GM12873 (cell line): Measurements from ENCODE around the gene LRP10.

Experiments
- TF ChIP-seq, protein P1 (sequence below): IDR thresholded peaks from 2 replicates; pipeline ENCODE4 v1.5.1; 2012; ENCODE audit warnings: low read depth, mild to moderate bottlenecking, moderate library complexity, low read length, control low read depth; ENCODE audit not compliant: insufficient read depth; ENCODE audit errors: missing control alignments

The LRP10 gene

DNA sequence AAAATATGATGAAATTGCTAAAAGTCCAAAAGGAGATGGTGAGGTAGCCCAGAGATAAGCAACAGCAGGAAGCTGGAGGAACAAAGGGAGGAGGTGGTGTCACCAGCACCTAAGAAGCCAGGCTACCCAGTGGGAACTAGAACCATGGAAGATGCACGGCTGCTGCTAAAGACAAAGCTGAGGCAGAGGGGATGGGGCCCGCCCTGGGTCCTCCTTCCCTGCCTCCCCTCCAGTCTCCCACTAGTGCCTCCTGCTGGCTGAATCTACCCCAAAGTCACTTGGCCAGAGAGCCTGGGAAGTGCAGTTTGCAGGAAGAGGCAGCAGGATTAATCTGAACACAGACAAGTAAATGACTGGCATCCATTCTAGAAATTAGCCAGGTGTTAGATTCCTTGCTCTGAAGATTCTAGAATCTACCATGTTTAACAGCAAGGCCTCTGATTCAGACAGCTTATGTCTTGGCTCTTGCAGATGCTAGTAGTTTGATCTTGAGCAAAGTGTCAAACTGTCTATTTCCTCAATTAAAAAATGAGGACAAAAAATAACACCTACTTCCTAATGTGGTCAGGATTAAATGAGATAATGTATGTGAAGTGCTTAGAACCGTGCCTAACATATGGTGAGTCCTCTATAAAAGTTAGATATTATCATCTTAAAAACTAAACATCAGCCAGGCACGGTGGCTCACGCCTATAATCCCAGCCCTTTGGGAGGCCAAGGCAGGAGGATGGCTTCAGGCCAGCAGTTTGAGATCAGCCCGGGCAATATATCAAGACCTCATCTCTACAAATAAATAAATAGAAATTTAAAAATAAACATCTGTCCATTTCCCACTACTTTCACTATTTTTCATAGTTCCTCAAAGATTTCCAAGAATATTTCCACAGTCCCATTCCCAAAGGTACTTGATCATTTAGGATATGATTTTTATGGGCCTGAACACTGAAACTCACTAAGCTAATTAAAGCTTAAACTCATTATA lies 5.8 kb upstream of the LRP10 start:
- TF ChIP-seq, protein P1, sequence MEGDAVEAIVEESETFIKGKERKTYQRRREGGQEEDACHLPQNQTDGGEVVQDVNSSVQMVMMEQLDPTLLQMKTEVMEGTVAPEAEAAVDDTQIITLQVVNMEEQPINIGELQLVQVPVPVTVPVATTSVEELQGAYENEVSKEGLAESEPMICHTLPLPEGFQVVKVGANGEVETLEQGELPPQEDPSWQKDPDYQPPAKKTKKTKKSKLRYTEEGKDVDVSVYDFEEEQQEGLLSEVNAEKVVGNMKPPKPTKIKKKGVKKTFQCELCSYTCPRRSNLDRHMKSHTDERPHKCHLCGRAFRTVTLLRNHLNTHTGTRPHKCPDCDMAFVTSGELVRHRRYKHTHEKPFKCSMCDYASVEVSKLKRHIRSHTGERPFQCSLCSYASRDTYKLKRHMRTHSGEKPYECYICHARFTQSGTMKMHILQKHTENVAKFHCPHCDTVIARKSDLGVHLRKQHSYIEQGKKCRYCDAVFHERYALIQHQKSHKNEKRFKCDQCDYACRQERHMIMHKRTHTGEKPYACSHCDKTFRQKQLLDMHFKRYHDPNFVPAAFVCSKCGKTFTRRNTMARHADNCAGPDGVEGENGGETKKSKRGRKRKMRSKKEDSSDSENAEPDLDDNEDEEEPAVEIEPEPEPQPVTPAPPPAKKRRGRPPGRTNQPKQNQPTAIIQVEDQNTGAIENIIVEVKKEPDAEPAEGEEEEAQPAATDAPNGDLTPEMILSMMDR: peak; percentile 46

DNA sequence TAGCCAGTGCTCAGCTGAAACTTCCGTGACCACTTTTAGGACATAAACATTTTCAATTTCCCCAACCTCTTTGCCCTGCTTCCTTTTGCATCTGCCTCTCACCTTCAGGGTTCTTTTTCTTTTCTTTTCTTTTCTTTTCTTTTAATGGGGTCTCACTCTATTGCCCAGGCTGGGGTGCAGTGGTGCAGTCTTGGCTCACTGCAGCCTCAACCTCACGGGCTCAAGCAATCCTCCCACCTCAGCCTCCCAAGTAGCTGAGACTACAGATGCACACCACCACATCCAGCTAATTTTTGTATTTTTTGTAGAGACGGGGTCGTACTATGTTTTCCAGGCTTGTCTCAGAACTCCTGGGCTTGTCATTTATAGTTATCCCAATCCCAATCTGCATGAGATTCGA lies 4.7 kb upstream of the LRP10 start:
- TF ChIP-seq, protein P1: no peak

DNA sequence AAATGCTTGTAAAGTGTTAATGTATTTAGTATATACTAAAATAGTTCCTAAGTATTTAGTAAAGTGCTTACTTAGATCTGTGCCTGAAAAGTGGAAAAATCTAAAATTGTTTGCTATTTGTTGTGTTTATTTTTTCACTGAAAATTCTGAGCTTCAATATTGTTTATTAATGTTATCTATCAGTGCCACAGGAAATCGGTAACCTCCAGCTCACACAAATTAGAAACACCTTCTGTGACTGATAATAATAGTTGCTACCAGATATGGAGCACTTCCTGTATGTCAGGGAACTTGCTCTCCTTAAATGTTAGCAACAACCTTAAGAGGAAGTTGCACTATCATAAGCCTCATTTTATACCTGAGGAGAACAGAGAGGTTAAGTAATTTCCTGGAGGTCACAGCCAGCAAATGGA lies 723 bp upstream of the LRP10 start:
- TF ChIP-seq, protein P1: no peak

DNA sequence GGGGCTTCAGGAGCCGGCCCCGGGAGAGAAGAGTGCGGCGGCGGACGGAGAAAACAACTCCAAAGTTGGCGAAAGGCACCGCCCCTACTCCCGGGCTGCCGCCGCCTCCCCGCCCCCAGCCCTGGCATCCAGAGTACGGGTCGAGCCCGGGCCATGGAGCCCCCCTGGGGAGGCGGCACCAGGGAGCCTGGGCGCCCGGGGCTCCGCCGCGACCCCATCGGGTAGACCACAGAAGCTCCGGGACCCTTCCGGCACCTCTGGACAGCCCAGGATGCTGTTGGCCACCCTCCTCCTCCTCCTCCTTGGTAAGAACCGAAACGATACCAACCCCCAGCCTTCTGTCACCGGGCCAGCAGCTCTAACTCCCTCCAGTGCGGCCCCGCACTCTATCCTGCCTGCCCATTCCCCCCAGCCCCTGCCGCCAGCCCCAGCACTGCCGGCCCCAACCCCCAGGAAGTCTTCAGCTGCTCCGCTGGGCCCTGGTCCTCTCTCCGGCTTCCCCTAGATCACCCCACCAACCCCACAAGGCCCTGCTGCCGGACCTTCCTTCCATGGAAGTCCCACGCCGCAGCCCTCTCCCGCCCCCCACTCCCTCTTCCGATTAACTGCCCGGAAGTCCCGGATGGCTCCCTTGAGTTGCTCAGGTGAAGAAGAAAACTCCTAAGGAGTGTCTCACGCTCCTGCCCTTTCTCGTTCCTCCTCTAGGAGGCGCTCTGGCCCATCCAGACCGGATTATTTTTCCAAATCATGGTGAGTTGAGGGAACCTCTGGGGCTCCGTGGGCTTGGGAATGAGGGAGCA lies 693 bp downstream of the LRP10 start:
- TF ChIP-seq, protein P1: peak; percentile 92

DNA sequence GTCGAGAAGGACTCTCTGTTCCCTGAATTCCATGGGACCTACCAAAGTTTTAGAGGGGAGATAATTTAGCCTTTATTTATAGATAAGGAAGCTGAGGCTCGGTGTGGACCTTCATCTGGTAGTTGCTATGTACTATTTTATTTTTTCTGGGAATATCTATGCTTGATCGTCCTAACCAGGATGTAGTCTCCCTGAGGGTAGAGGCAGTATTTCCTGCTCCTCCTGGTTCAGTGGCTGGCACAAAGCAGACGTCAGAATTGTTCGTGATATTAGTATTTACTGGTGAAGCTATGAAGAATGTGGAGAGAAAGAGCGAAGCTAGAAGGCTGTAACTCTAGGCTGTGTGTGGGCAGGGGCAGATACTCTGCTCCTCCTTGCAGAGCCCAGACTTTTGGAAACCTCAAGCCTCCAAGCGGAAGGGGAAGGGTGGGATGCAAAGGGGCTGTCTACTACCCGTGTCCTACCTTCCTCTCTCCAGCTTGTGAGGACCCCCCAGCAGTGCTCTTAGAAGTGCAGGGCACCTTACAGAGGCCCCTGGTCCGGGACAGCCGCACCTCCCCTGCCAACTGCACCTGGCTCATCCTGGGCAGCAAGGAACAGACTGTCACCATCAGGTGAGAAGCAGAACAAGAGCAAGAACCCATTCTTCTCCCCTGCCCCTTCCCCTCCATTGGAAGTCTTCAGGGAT lies 1.4 kb downstream of the LRP10 start:
- TF ChIP-seq, protein P1: no peak

DNA sequence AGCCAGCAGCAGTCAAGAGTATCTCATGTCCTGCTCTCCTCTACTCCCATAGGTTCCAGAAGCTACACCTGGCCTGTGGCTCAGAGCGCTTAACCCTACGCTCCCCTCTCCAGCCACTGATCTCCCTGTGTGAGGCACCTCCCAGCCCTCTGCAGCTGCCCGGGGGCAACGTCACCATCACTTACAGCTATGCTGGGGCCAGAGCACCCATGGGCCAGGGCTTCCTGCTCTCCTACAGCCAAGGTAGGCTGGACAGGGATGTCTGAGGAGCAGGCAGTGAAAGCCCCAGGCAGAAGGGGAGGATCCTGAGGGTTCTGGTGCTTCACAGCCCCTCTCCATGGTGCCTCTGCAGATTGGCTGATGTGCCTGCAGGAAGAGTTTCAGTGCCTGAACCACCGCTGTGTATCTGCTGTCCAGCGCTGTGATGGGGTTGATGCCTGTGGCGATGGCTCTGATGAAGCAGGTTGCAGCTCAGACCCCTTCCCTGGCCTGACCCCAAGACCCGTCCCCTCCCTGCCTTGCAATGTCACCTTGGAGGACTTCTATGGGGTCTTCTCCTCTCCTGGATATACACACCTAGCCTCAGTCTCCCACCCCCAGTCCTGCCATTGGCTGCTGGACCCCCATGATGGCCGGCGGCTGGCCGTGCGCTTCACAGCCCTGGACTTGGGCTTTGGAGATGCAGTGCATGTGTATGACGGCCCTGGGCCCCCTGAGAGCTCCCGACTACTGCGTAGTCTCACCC lies 3.6 kb downstream of the LRP10 start:
- TF ChIP-seq, protein P1: no peak
